ENCODE data around the gene SSTR4.
"Not testable (repeated sequence)": the region's sequence is repeated elsewhere in the genome, so short reads cannot be mapped to it uniquely, and the experiment has no call there.

The SSTR4 gene

GRCh38 chr20:23034721-23035671 lies at the start of gene SSTR4:
TSS of gene SSTR4 (plus strand) at chr20:23035312. CDS start at chr20:23035484, 172 bp downstream.
- DNase-seq = peak; percentile 23

- DNase-seq = no peak
Measured at GRCh38 chr20:22986601-22987000, 48.5 kb upstream of the SSTR4 start.

GRCh38 chr20:22991424-22991823 lies 43.7 kb upstream of the SSTR4 start:
- not testable (repeated sequence) for DNase-seq

GRCh38 chr20:22993823-22994222 lies 41.3 kb upstream of the SSTR4 start:
- no peak for DNase-seq

GRCh38 chr20:22995923-22996322 lies 39.2 kb upstream of the SSTR4 start:
- no peak for DNase-seq

GRCh38 chr20:22998476-22998875 lies 36.6 kb upstream of the SSTR4 start:
- no peak for DNase-seq

- no peak for DNase-seq
Measured at GRCh38 chr20:22999756-23000155, 35.4 kb upstream of the SSTR4 start.

- DNase-seq = no peak
Measured at GRCh38 chr20:23000232-23000947, 34.7 kb upstream of the SSTR4 start.

GRCh38 chr20:23002276-23002675 lies 32.8 kb upstream of the SSTR4 start:
- no peak for DNase-seq

- no peak for DNase-seq
Measured at GRCh38 chr20:23003077-23003635, 32.0 kb upstream of the SSTR4 start.

GRCh38 chr20:23003881-23004460 lies 31.1 kb upstream of the SSTR4 start:
- DNase-seq = no peak

- DNase-seq = no peak
Measured at GRCh38 chr20:23005776-23006175, 29.3 kb upstream of the SSTR4 start.

- no peak for DNase-seq
Measured at GRCh38 chr20:23007462-23007861, 27.6 kb upstream of the SSTR4 start.

- no peak for DNase-seq
Measured at GRCh38 chr20:23007886-23008655, 27.0 kb upstream of the SSTR4 start.

GRCh38 chr20:23008667-23009066 lies 26.4 kb upstream of the SSTR4 start:
- DNase-seq = no peak

GRCh38 chr20:23009636-23010035 lies 25.5 kb upstream of the SSTR4 start:
- no peak for DNase-seq

- no peak for DNase-seq
Measured at GRCh38 chr20:23010096-23010495, 25.0 kb upstream of the SSTR4 start.

- DNase-seq = no peak
Measured at GRCh38 chr20:23011008-23011721, 23.9 kb upstream of the SSTR4 start.

GRCh38 chr20:23013429-23013828 lies 21.7 kb upstream of the SSTR4 start:
- no peak for DNase-seq

GRCh38 chr20:23017516-23017915 lies 17.6 kb upstream of the SSTR4 start:
- DNase-seq = no peak

GRCh38 chr20:23018432-23018831 lies 16.7 kb upstream of the SSTR4 start:
- no peak for DNase-seq

GRCh38 chr20:23018941-23019340 lies 16.2 kb upstream of the SSTR4 start:
- no peak for DNase-seq
